Tibial nerve (tissue), 4 donors: ENCODE results near the gene HOTAIR. TPM values are rescaled to one million over a fixed set of nuclear protein-coding genes. Genes with fewer than 3 reads are reported as not detected.

ENCODE experiments used
- DNase-seq, 2 donors: peaks; one replicate each; pipeline ENCODE4 v3.0.0-alpha.2; 2019; ENCODE audit warnings: low spot score in 2 of 2
- H3K27ac ChIP-seq, 4 donors: fragments of 200-600 bp; sonication (generic) in 3 of 4; one replicate each; pipeline ENCODE4 v1.5.1; 2017 to 2019; ENCODE audit warnings: mild to moderate bottlenecking in 1 of 4
- H3K27me3 ChIP-seq, 2 donors: fragments of 200-600 bp; sonication (generic) in 1 of 2; one replicate each; pipeline versions ENCODE4 v1.5.1 to v1.6.0; 2017 to 2019
- H3K36me3 ChIP-seq, 3 donors: fragments of 200-600 bp; sonication (generic); one replicate each; pipeline ENCODE4 v1.5.1; 2018 to 2019
- H3K4me1 ChIP-seq, 4 donors: fragments of 200-600 bp; sonication (generic) in 3 of 4; one replicate each; pipeline ENCODE4 v1.5.1; 2017 to 2019
- H3K4me3 ChIP-seq, 4 donors: fragments of 200-600 bp; sonication (generic) in 3 of 4; one replicate each; pipeline ENCODE4 v1.5.1; 2017 to 2019; ENCODE audit warnings: mild to moderate bottlenecking in 1 of 4, moderate library complexity in 1 of 4
- H3K9me3 ChIP-seq, 4 donors: fragments of 200-600 bp; sonication (generic) in 3 of 4; one replicate each; pipeline ENCODE4 v1.5.1; 2017 to 2019
- EP300 ChIP-seq, 2 donors: sonication (generic); formaldehyde crosslinking; IDR thresholded peaks; one replicate each; pipeline ENCODE4 v1.6.1; 2017; ENCODE audit warnings: antibody characterized with exemption in 2 of 2, mild to moderate bottlenecking in 1 of 2
- POLR2A ChIP-seq, 2 donors: fragments of 450-650 bp; IDR thresholded peaks; one replicate each; pipeline ENCODE4 v1.6.1; 2017; ENCODE audit warnings: antibody characterized with exemption in 2 of 2, mild to moderate bottlenecking in 2 of 2, moderate library complexity in 2 of 2
- WGBS, 2 donors: methylation state at CpG; one replicate each; pipeline ENCODE4 v1.1.5; 2018; 5-methylcytosine and 5-hydroxymethylcytosine counted together
- total RNA-seq, 4 donors: library from RNA; depleted of rRNA; stranded (reverse); fragments of >200 nt; gene quantifications; one replicate each; pipeline ENCODE4 v1.1.0, GENCODE V29; 2016
- TF ChIP-seq, protein P1 (sequence below), 5 experiments: fragments of 200-600 bp in 3 of 5; fragments of 450-650 bp in 2 of 5; sonication (generic) in 3 of 5; IDR thresholded peaks; one replicate each; pipeline ENCODE4 v1.5.1; 2016 to 2019; ENCODE audit warnings: antibody characterized with exemption in 5 of 5, mild to moderate bottlenecking in 3 of 5, moderate library complexity in 2 of 5

The HOTAIR gene
- total RNA-seq, 4 donors from 2014 or later = 0.20 to 0.42 (median 0.30) TPM; not detected in 1

GRCh38 chr12:53949631-53950436 lies 24.9 kb downstream of the HOTAIR start:
- Histone ChIP-seq H3K36me3 (no peaks in the 10 kb centered on the region), H3K27ac (no peak overlapping the region), H3K27me3 (peaks cover 14 to 100% of the 10 kb centered on the region in 2 donors), H3K9me3 (no peaks in the 10 kb centered on the region), H3K4me1 (peaks cover 0 to 36% (median 1%) of the 10 kb centered on the region in 4 donors), H3K4me3 (no peak overlapping the region)
- DNase-seq = no peak
- TF ChIP-seq, protein P1, sequence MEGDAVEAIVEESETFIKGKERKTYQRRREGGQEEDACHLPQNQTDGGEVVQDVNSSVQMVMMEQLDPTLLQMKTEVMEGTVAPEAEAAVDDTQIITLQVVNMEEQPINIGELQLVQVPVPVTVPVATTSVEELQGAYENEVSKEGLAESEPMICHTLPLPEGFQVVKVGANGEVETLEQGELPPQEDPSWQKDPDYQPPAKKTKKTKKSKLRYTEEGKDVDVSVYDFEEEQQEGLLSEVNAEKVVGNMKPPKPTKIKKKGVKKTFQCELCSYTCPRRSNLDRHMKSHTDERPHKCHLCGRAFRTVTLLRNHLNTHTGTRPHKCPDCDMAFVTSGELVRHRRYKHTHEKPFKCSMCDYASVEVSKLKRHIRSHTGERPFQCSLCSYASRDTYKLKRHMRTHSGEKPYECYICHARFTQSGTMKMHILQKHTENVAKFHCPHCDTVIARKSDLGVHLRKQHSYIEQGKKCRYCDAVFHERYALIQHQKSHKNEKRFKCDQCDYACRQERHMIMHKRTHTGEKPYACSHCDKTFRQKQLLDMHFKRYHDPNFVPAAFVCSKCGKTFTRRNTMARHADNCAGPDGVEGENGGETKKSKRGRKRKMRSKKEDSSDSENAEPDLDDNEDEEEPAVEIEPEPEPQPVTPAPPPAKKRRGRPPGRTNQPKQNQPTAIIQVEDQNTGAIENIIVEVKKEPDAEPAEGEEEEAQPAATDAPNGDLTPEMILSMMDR (IDR thresholded peaks at IDR 0.05) = no peak
- no peak for TF ChIP-seq POLR2A (IDR thresholded peaks at IDR 0.05)
- TF ChIP-seq EP300 (IDR thresholded peaks at IDR 0.05) = no peak
- WGBS, 2 donors = 12 to 16% methylated on average over 25 to 34 of the region's 34 CpGs

DNA sequence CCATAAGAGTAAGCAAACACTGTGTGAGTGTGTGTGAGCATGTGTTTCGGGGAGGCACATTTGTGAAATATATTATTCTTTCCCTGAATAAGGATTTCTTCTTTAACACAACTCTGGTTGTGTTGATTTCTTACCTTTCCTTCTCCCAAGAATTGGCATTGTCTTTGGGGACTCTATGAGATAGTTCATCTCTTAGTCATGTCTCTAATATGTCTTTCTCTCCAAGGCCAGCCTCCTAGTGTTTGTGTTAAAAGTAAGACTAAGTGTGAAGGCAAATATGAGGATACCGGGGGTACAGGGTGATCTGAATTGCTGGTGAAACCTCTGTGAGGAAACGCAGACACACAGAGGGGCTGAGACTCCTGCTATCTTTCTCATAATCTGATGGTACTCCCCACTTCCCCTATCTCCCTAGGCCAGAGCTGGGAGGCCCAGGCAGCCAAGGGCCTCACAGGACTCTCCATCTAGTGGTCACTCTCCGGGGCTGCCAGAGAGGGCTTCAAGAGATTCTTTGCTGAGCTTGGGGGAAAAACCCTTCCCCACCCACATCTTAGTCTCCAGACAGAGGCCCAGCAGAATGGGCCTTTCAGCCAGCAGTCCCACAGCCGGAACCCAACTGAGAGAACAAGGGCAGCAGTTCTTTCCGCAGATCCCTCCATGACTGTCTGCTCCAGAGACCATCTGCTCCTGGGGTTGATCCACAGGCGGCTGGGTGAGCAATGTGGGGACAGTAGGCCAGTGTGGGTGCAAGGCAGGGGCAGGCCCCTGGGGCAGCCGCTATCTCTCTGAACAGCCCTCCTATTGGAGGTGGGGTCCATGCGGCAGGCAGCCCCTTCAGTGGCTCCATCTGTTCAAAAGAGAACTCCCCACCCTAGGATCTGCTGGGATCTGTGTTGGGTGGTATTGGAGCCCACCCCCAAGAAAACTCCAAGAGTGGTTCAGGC lies 25.8 kb downstream of the HOTAIR start:
- 49 to 68% methylated on average over 7 to 9 of the region's 9 CpGs for WGBS, 2 donors
- TF ChIP-seq POLR2A (IDR thresholded peaks at IDR 0.05) (no peak), EP300 (IDR thresholded peaks at IDR 0.05) (no peak)
- TF ChIP-seq, protein P1 (IDR thresholded peaks at IDR 0.05) = no peak
- Histone ChIP-seq H3K4me3 (no peak overlapping the region), H3K4me1 (peaks cover 0 to 37% (median 1%) of the 10 kb centered on the region in 4 donors), H3K27me3 (peaks cover 6 to 100% of the 10 kb centered on the region in 2 donors), H3K36me3 (no peaks in the 10 kb centered on the region), H3K27ac (no peak overlapping the region), H3K9me3 (no peaks in the 10 kb centered on the region)
- DNase-seq = no peak

GRCh38 chr12:53947743-53948142 lies 27.0 kb downstream of the HOTAIR start:
- no peak for DNase-seq
- Histone ChIP-seq H3K36me3 (no peaks in the 10 kb centered on the region), H3K27ac (no peak overlapping the region), H3K4me1 (peaks cover 0 to 30% (median 1%) of the 10 kb centered on the region in 4 donors), H3K9me3 (no peaks in the 10 kb centered on the region), H3K27me3 (peaks cover 3 to 100% of the 10 kb centered on the region in 2 donors), H3K4me3 (no peak overlapping the region)
- TF ChIP-seq POLR2A (IDR thresholded peaks at IDR 0.05) (no peak), EP300 (IDR thresholded peaks at IDR 0.05) (no peak)
- TF ChIP-seq, protein P1 (IDR thresholded peaks at IDR 0.05) = no peak

DNA sequence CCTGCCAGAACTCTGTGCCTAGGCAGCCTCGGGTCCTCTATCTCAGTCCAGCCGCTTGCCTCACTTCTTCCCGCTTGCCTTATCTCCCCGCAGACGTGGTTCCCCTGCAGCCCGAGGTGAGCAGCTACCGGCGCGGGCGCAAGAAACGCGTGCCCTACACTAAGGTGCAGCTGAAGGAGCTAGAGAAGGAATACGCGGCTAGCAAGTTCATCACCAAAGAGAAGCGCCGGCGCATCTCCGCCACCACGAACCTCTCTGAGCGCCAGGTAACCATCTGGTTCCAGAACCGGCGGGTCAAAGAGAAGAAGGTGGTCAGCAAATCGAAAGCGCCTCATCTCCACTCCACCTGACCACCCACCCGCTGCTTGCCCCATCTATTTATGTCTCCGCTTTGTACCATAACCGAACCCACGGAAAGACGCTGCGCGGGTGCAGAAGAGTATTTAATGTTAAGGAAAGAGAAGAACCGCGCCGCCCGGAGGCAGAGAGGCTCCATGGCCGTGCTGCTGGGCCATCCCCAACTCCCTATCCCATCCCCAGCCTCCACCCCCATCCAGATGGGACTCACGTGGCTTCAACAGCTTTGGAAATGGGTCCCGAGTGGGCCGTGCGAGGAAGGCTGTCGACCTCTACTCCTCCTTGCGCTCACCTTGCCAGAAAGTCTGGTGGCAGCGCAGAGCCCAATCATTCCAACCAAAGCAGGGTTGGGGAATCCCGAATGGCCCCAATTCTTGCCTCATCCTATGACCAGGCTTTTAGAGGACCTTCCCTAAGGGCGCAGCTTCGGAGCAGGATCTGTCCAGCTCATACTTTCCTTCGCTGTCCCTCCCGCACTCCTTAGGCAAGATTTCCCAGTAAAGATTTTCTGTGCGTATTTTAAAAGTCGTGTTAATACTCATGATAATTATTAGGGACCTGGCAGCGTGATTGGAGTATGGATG lies 29.6 kb downstream of the HOTAIR start:
- DNase-seq = no peak
- H3K27me3 ChIP-seq = peaks cover 3 to 100% of the 10 kb centered on the region in 2 donors

More for the DNA sequence above, 29.6 kb downstream of the HOTAIR start:
- Histone ChIP-seq H3K4me1 (peaks cover 0 to 10% (median 0%) of the 10 kb centered on the region in 4 donors), H3K36me3 (no peaks in the 10 kb centered on the region), H3K27ac (no peak overlapping the region), H3K9me3 (no peaks in the 10 kb centered on the region), H3K4me3 (no peak overlapping the region)
- 6 to 7% methylated on average over 51 of the region's 51 CpGs for WGBS, 2 donors
- no peak for TF ChIP-seq EP300 (IDR thresholded peaks at IDR 0.05)
- TF ChIP-seq POLR2A (IDR thresholded peaks at IDR 0.05) = no peak
- TF ChIP-seq, protein P1 (IDR thresholded peaks at IDR 0.05) = no peak
